BE2C (cell line): Measurements from ENCODE around the gene FBXL7.

ENCODE experiments used
- DNase-seq: peaks from one replicate; pipeline ENCODE4 v3.0.0-alpha.2; 2020
- H3K27me3 ChIP-seq: fragments of 250-450 bp; sonication (Bioruptor Pico); 2 replicates; pipeline ENCODE4 v1.5.1; 2020; ENCODE audit warnings: mild to moderate bottlenecking
- H3K36me3 ChIP-seq: fragments of 250-450 bp; sonication (Bioruptor Pico); 2 replicates; pipeline ENCODE4 v1.5.1; 2020; ENCODE audit warnings: mild to moderate bottlenecking
- H3K4me1 ChIP-seq: fragments of 250-450 bp; sonication (Bioruptor Pico); 2 replicates; pipeline ENCODE4 v1.5.1; 2020
- H3K4me3 ChIP-seq: 2 replicates; pipeline ENCODE4 v1.5.1; 2011; ENCODE audit warnings: low read depth, low read length
- H3K9me3 ChIP-seq: fragments of 250-450 bp; sonication (Bioruptor Pico); 2 replicates; pipeline ENCODE4 v1.5.1; 2020
- TF ChIP-seq, protein P1 (sequence below): IDR thresholded peaks from 2 replicates; pipeline ENCODE4 v1.5.1; 2012; ENCODE audit warnings: mild to moderate bottlenecking, low read depth, low read length

The FBXL7 gene

DNA sequence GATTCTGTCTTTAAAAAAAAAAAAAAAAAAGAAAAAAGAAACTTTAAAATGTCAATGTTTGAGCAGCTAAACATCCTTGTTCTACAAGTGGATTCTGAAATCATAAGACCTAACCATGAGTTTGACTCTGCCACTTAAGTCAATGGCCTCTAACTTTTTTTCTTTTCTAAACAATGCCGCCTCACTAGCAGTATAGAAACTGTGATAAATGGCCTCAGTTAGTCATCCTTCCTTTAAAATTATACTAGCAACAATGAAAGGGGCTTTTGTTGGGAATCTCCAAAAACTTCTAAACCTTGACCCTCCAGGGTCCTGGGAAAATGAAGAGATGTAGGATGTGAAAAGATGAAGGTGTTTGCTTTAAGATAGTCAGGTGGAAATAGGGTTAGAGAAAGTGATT, 71.1 kb downstream of the FBXL7 start:
- peaks cover 25% of the 10 kb centered on the region for H3K4me1 ChIP-seq
- no peaks in the 10 kb centered on the region for H3K36me3 ChIP-seq
- TF ChIP-seq, protein P1, sequence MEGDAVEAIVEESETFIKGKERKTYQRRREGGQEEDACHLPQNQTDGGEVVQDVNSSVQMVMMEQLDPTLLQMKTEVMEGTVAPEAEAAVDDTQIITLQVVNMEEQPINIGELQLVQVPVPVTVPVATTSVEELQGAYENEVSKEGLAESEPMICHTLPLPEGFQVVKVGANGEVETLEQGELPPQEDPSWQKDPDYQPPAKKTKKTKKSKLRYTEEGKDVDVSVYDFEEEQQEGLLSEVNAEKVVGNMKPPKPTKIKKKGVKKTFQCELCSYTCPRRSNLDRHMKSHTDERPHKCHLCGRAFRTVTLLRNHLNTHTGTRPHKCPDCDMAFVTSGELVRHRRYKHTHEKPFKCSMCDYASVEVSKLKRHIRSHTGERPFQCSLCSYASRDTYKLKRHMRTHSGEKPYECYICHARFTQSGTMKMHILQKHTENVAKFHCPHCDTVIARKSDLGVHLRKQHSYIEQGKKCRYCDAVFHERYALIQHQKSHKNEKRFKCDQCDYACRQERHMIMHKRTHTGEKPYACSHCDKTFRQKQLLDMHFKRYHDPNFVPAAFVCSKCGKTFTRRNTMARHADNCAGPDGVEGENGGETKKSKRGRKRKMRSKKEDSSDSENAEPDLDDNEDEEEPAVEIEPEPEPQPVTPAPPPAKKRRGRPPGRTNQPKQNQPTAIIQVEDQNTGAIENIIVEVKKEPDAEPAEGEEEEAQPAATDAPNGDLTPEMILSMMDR: no peak
- no peaks in the 10 kb centered on the region for H3K27me3 ChIP-seq
- DNase-seq: no peak
- no peak overlapping the region for H3K4me3 ChIP-seq
- no peaks in the 10 kb centered on the region for H3K9me3 ChIP-seq

DNA sequence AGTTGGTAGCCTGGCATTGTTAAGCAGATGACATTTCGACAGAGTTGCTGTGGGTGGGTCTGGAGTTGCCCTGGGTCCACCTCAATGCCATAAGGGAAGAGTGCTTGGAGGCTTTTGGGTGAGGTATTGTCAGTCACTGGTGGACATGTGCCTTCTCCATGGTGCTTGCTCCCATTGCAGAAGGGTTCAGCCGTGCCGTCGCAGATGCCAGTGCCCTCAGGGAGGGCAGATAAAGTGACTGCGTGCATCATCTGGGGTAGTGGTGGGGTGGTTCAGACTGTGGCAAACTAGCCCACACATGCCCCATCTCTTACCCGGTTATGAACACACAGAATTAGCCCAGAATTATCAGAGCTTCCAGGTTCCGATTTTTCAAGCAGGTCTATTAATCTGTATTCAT, 71.6 kb downstream of the FBXL7 start:
- Histone ChIP-seq H3K36me3 (no peaks in the 10 kb centered on the region), H3K4me1 (peaks cover 28% of the 10 kb centered on the region), H3K27me3 (no peaks in the 10 kb centered on the region), H3K4me3 (no peak overlapping the region), H3K9me3 (no peaks in the 10 kb centered on the region)
- DNase-seq: no peak
- TF ChIP-seq, protein P1: no peak

DNA sequence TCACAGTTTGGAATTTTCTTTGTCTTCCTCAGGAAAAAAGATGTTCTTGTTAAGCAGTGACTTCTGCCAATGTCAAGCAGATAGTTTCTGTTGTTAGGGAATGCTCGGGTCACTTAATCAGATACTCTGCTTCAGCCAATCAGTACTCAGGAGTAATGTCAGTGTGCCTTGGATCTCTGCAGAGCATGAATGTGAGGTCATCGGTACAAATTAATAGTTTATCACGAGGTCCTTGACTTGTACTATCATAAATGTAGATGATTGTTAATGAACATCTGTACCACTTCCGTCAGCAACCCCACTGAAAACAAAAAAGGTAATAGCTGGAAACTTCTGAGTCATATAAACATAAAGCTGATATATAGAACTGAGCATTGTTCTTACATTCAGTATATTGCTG, 73.6 kb downstream of the FBXL7 start:
- H3K9me3 ChIP-seq: no peaks in the 10 kb centered on the region
- TF ChIP-seq, protein P1: no peak
- no peaks in the 10 kb centered on the region for H3K27me3 ChIP-seq
- no peaks in the 10 kb centered on the region for H3K36me3 ChIP-seq
- DNase-seq: no peak
- peaks cover 42% of the 10 kb centered on the region for H3K4me1 ChIP-seq
- no peak overlapping the region for H3K4me3 ChIP-seq

DNA sequence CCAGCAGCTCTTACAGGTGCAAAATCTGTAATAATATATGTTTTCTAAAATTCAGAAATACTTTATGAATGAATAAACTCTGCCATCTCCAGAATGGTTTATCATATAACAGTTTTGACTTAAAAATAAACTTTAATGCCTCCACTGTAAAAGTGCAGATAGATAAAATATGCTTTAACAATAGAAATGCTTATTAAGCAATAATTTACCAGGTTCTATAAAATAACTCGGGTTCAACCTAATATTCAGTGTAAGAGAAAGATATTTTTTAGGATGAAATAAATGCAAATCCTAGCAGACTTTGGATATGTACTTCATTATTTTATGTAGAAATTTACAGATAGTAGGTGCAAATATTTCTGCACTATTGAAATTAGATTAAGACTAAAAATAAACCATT, 74.1 kb downstream of the FBXL7 start:
- H3K36me3 ChIP-seq: no peaks in the 10 kb centered on the region
- no peaks in the 10 kb centered on the region for H3K27me3 ChIP-seq
- peaks cover 47% of the 10 kb centered on the region for H3K4me1 ChIP-seq
- no peaks in the 10 kb centered on the region for H3K9me3 ChIP-seq
- TF ChIP-seq, protein P1: no peak
- DNase-seq: no peak
- no peak overlapping the region for H3K4me3 ChIP-seq

DNA sequence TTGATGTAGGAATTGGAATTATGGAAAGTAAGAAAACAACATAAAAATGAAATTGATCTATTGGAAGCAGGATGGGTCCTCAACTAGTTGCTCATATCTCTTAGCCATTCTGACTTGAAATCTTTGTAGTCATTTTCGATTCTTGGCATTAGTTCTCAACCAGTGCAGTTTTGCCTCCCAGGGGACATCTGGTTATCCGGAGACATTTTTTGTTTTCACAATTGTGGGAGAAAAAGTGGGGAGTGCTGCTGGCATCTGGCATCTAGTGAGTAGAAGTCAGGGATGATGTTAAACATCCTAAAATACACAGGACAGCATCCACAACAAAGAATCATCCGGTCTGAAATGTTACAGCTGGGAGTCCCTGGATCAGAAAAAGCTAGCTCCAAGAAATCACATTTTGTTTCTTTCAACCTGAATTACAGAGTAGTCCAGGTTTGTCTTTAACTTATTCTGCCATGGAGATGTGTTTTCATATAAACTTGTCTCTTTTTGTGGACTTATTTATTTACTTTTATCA, 74.9 kb downstream of the FBXL7 start:
- Histone ChIP-seq H3K27me3 (no peaks in the 10 kb centered on the region), H3K36me3 (no peaks in the 10 kb centered on the region), H3K9me3 (no peaks in the 10 kb centered on the region), H3K4me3 (no peak overlapping the region), H3K4me1 (peaks cover 47% of the 10 kb centered on the region)
- TF ChIP-seq, protein P1: no peak
- DNase-seq: peak; percentile 37

DNA sequence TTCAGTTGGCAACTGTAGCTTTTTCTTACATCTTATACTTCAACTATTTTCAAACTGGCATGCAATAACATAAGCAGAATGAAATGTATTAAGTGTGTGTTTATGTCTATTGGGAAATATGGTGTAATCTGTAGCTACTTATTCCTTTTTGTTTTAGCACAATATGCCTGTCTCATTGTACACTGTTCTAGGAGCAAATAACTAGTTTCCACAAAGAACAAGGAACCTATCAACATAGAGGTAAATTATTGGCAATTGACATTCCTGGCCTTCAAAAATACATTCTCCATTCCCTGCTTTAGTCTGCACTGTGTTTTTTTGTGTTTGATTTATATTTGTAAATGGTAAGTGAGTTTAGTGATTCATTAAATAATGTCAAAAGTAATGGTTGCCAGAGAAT, 75.7 kb downstream of the FBXL7 start:
- TF ChIP-seq, protein P1: no peak
- Histone ChIP-seq H3K27me3 (no peaks in the 10 kb centered on the region), H3K9me3 (no peaks in the 10 kb centered on the region), H3K4me1 (peaks cover 47% of the 10 kb centered on the region), H3K36me3 (no peaks in the 10 kb centered on the region), H3K4me3 (no peak overlapping the region)
- no peak for DNase-seq
